HCT116 (cell line): ENCODE measurements around the gene DPP9. TPM values are rescaled to one million over a fixed set of nuclear protein-coding genes. Genes with fewer than 3 reads are reported as not detected.

Experiments used
- ATAC-seq: fragments of 200-7000 bp; cut with Tn5 transposase; 2 replicates; pipeline ENCODE4 v1.9.1; 2020; ENCODE audit warnings: mild to moderate bottlenecking, moderate library complexity
- BruUV-seq: library from RNA; stranded (reverse); fragments of 400-500 nt; replicated peaks from 2 replicates; lab custom pipeline; 2021; lab: Mats Ljungman, UMichigan
- CTCF ChIA-PET: fragments of 300-600 bp; sonication (Branson Sonifier 250); formaldehyde crosslinking; loops from one replicate; lab custom pipeline; 2021; ENCODE audit warnings: antibody characterized with exemption; lab: Charles Lee
- POLR2A ChIA-PET: fragments of 300-600, 350-600 bp; sonication (Branson Sonifier 250); formaldehyde crosslinking; loops from one replicate; lab custom pipeline; 2021; ENCODE audit warnings: antibody characterized with exemption; lab: Charles Lee
- RAD21 ChIA-PET, 2 experiments: fragments of 300-600 bp; sonication (Branson Sonifier 250); formaldehyde crosslinking; loops; one replicate each; lab custom pipeline; 2023; ENCODE audit warnings: low total read pairs in 2 of 2; ENCODE audit not compliant: uncharacterized antibody in 2 of 2, unreplicated experiment in 2 of 2, low non-redundant PET in 1 of 2; lab: Charles Lee
- DNase-seq: peaks from one replicate; pipeline ENCODE4 v3.0.0-alpha.2; 2010; ENCODE audit warnings: low read depth, low spot score
- H2AFZ ChIP-seq: fragments of 200-600 bp; shearing (Covaris generic), sonication (generic); 2 replicates; pipeline ENCODE4 v1.6.1; 2017; ENCODE audit warnings: low read depth, mixed run types, mixed read lengths, antibody characterized with exemption, low read length; ENCODE audit not compliant: poor library complexity, severe bottlenecking
- H3K27ac ChIP-seq: 2 replicates; pipeline ENCODE4 v1.5.1; 2012; ENCODE audit warnings: low read depth, low read length
- H3K27me3 ChIP-seq: fragments of 200-600 bp; sonication (generic); 2 replicates; pipeline ENCODE4 v1.6.1; 2016; ENCODE audit warnings: mixed run types, low read length, mixed read lengths; ENCODE audit not compliant: insufficient read depth
- H3K36me3 ChIP-seq, 2 experiments: fragments of 200-500 bp in 1 of 2; fragments of 200-600 bp in 1 of 2; sonication (Bioruptor generic) in 1 of 2; sonication (generic) in 1 of 2; 2 replicates each; pipeline versions ENCODE4 v1.5.1 to v1.6.1; 2014 to 2016; ENCODE audit warnings: low read length in 2 of 2, inconsistent platforms in 1 of 2, mixed read lengths in 1 of 2, mixed run types in 1 of 2; ENCODE audit not compliant: insufficient read depth in 2 of 2, control insufficient read depth in 1 of 2
- H3K4me1 ChIP-seq, 2 experiments: fragments of 200-600 bp in 1 of 2; sonication (generic) in 1 of 2; 2 replicates each; pipeline versions ENCODE4 v1.5.1 to v1.6.1; 2012 to 2017; ENCODE audit warnings: low read length in 2 of 2, inconsistent platforms in 1 of 2, mild to moderate bottlenecking in 1 of 2, mixed read lengths in 1 of 2, mixed run types in 1 of 2, moderate library complexity in 1 of 2; ENCODE audit not compliant: insufficient read depth in 2 of 2, control insufficient read depth in 1 of 2
- H3K4me2 ChIP-seq: fragments of 200-600 bp; sonication (generic); 2 replicates; pipeline ENCODE4 v1.6.1; 2017; ENCODE audit warnings: mixed run types, low read length, mixed read lengths
- H3K4me3 ChIP-seq, 2 experiments: fragments of 200-600 bp in 1 of 2; sonication (generic) in 1 of 2; replicated peaks in 1 of 2; 2 replicates each; pipeline ENCODE4 v1.5.1; 2011 to 2016; ENCODE audit warnings: low read length in 2 of 2, control low read depth in 1 of 2, low read depth in 1 of 2, mild to moderate bottlenecking in 1 of 2, mixed read lengths in 1 of 2, mixed run types in 1 of 2
- H3K79me2 ChIP-seq: fragments of 200-600 bp; sonication (generic); 2 replicates; pipeline ENCODE4 v1.6.1; 2017; ENCODE audit warnings: mild to moderate bottlenecking, mixed run types, low read length, moderate library complexity, mixed read lengths; ENCODE audit not compliant: insufficient read depth
- H3K9ac ChIP-seq: fragments of 200-600 bp; sonication (generic); 2 replicates; pipeline ENCODE4 v1.6.1; 2016; ENCODE audit warnings: low read length, mixed read lengths
- H3K9me2 ChIP-seq: fragments of 200-600 bp; sonication (generic), shearing (Covaris generic); 2 replicates; pipeline ENCODE4 v1.6.1; 2017; ENCODE audit warnings: mixed run types, mild to moderate bottlenecking, moderate library complexity; ENCODE audit not compliant: insufficient read depth
- H3K9me3 ChIP-seq, 2 experiments: fragments of 200-500 bp in 1 of 2; fragments of 200-600 bp in 1 of 2; sonication (Bioruptor generic) in 1 of 2; sonication (generic) in 1 of 2; 2 replicates each; pipeline ENCODE4 v1.6.1; 2014 to 2017; ENCODE audit warnings: low read length in 2 of 2, mixed read lengths in 2 of 2, inconsistent platforms in 1 of 2, low read depth in 1 of 2, mild to moderate bottlenecking in 1 of 2, mixed run types in 1 of 2, moderate library complexity in 1 of 2; ENCODE audit not compliant: control insufficient read depth in 1 of 2, insufficient read depth in 1 of 2
- H4K20me1 ChIP-seq: fragments of 200-600 bp; sonication (generic), shearing (Covaris generic); 2 replicates; pipeline ENCODE4 v1.6.1; 2017; ENCODE audit warnings: mixed run types, mild to moderate bottlenecking, moderate library complexity; ENCODE audit not compliant: insufficient read depth
- ATF3 ChIP-seq: IDR thresholded peaks from 2 replicates; pipeline ENCODE4 v1.6.1; 2012
- ELF1 ChIP-seq: IDR thresholded peaks from 2 replicates; pipeline ENCODE4 v1.6.1; 2012; ENCODE audit warnings: low read depth, borderline replicate concordance
- EZH2 ChIP-seq: fragments of 200-600 bp; sonication (generic); IDR thresholded peaks from 2 replicates; pipeline ENCODE4 v1.6.1; 2017; ENCODE audit warnings: antibody characterized with exemption, mixed run types
- FOSL1 ChIP-seq: IDR thresholded peaks from 2 replicates; pipeline ENCODE4 v1.6.1; 2012; ENCODE audit warnings: low read depth
- JUND ChIP-seq: IDR thresholded peaks from 2 replicates; pipeline ENCODE4 v1.6.1; 2012
- MAX ChIP-seq: IDR thresholded peaks from 2 replicates; pipeline ENCODE4 v1.6.1; 2012
- POLR2A ChIP-seq: IDR thresholded peaks from 2 replicates; pipeline ENCODE4 v1.7.0; 2011; ENCODE audit warnings: borderline replicate concordance; ENCODE audit not compliant: insufficient read depth, insufficient read length; ENCODE audit errors: extremely low read depth
- SIN3A ChIP-seq: IDR thresholded peaks from 2 replicates; pipeline ENCODE4 v1.6.1; 2012; ENCODE audit warnings: low read depth
- TCF7L2 ChIP-seq: IDR thresholded peaks from 2 replicates; pipeline ENCODE4 v1.7.0; 2011; ENCODE audit warnings: borderline replicate concordance, inconsistent platforms; ENCODE audit not compliant: insufficient read depth, insufficient read length; ENCODE audit errors: extremely low read depth
- YY1 ChIP-seq: IDR thresholded peaks from 2 replicates; pipeline ENCODE4 v1.6.1; 2011; ENCODE audit warnings: low read length, low read depth, moderate library complexity, mild to moderate bottlenecking; ENCODE audit not compliant: insufficient replicate concordance; ENCODE audit errors: extremely low read depth
- ZNF274 ChIP-seq: fragments of 200-500 bp; sonication (Bioruptor generic); IDR thresholded peaks from 2 replicates; pipeline ENCODE4 v1.6.1; 2014; ENCODE audit warnings: mild to moderate bottlenecking, low read depth, low read length, inconsistent platforms
- intact Hi-C: fragments of 100-400 bp; cut with micrococcal nuclease; formaldehyde crosslinking; loops from 2 replicates; pipeline ENCODE4 v1.10.0; 2022
- total RNA-seq: library from RNA; stranded (reverse); gene quantifications from one replicate; pipeline ENCODE4 v1.2.1, GENCODE V29; 2021; ENCODE audit not compliant: unreplicated experiment
- TF ChIP-seq, protein P1 (sequence below): IDR thresholded peaks from 2 replicates; pipeline ENCODE4 v1.6.1; 2012; ENCODE audit warnings: low read depth

The DPP9 gene
- total RNA-seq, 1 experiment from 2014 or later = 67.6 TPM

GRCh38 chr19:4673216-4673615 lies 50.4 kb downstream of the DPP9 start:
- intact Hi-C loops = no loop called here
- no peak for TF ChIP-seq YY1
- no peak for TF ChIP-seq ATF3
- TF ChIP-seq JUND = no peak
- TF ChIP-seq MAX = no peak
- TF ChIP-seq SIN3A = no peak
- no peak for TF ChIP-seq POLR2A
- TF ChIP-seq TCF7L2 = no peak
- no peak for TF ChIP-seq EZH2
- TF ChIP-seq ZNF274 = no peak
- no peak for TF ChIP-seq ELF1
- TF ChIP-seq, protein P1, sequence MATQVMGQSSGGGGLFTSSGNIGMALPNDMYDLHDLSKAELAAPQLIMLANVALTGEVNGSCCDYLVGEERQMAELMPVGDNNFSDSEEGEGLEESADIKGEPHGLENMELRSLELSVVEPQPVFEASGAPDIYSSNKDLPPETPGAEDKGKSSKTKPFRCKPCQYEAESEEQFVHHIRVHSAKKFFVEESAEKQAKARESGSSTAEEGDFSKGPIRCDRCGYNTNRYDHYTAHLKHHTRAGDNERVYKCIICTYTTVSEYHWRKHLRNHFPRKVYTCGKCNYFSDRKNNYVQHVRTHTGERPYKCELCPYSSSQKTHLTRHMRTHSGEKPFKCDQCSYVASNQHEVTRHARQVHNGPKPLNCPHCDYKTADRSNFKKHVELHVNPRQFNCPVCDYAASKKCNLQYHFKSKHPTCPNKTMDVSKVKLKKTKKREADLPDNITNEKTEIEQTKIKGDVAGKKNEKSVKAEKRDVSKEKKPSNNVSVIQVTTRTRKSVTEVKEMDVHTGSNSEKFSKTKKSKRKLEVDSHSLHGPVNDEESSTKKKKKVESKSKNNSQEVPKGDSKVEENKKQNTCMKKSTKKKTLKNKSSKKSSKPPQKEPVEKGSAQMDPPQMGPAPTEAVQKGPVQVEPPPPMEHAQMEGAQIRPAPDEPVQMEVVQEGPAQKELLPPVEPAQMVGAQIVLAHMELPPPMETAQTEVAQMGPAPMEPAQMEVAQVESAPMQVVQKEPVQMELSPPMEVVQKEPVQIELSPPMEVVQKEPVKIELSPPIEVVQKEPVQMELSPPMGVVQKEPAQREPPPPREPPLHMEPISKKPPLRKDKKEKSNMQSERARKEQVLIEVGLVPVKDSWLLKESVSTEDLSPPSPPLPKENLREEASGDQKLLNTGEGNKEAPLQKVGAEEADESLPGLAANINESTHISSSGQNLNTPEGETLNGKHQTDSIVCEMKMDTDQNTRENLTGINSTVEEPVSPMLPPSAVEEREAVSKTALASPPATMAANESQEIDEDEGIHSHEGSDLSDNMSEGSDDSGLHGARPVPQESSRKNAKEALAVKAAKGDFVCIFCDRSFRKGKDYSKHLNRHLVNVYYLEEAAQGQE = no peak
- no peak for TF ChIP-seq FOSL1
- Histone ChIP-seq H3K9me3 (no peaks in the 10 kb centered on the region), H4K20me1 (no peaks in the 10 kb centered on the region), H3K9ac (no peak overlapping the region), H3K4me2 (no peak overlapping the region), H3K4me1 (peaks cover 23 to 39% of the 10 kb centered on the region in 2 experiments), H2AFZ (no peak overlapping the region), H3K27me3 (no peaks in the 10 kb centered on the region), H3K79me2 (peaks cover 19% of the 10 kb centered on the region), H3K27ac (no peak overlapping the region), H3K9me2 (no peaks in the 10 kb centered on the region), H3K36me3 (peaks cover 4 to 17% of the 10 kb centered on the region in 2 experiments; a peak in 3 of 4 replicates), H3K4me3 (no peak overlapping the region)
- POLR2A ChIA-PET = interaction anchor here (0.5 to 0.9 kb wide), 2 partner anchors 41 to 138 kb away, joined by 3 read pairs; partner anchors contain the start of gene PLIN5
- no TSS peak for BruUV-seq
- RAD21 ChIA-PET = no interaction called here
- ATAC-seq (no peak), DNase-seq (no peak)
- CTCF ChIA-PET = no interaction called here
